ENCODE measurements around the gene KCNMA1.

GRCh38 chr10:77681839-77682238 is 44.2 kb upstream of the KCNMA1 start:
- TF ChIP-seq, protein P1, sequence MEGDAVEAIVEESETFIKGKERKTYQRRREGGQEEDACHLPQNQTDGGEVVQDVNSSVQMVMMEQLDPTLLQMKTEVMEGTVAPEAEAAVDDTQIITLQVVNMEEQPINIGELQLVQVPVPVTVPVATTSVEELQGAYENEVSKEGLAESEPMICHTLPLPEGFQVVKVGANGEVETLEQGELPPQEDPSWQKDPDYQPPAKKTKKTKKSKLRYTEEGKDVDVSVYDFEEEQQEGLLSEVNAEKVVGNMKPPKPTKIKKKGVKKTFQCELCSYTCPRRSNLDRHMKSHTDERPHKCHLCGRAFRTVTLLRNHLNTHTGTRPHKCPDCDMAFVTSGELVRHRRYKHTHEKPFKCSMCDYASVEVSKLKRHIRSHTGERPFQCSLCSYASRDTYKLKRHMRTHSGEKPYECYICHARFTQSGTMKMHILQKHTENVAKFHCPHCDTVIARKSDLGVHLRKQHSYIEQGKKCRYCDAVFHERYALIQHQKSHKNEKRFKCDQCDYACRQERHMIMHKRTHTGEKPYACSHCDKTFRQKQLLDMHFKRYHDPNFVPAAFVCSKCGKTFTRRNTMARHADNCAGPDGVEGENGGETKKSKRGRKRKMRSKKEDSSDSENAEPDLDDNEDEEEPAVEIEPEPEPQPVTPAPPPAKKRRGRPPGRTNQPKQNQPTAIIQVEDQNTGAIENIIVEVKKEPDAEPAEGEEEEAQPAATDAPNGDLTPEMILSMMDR (IDR thresholded peaks at IDR 0.05), result no peak
- no peak for TF ChIP-seq ZFX (IDR thresholded peaks at IDR 0.05; ENCODE audit: borderline replicate concordance)

Measured in 22Rv1 (cell line).